Mucosa of gallbladder (tissue), 1 donor: ENCODE measurements around the gene E2F6. TPM values are rescaled to one million over a fixed set of nuclear protein-coding genes. Genes with fewer than 3 reads are reported as not detected.

Source experiments
- DNase-seq: peaks from one replicate; pipeline ENCODE4 v3.0.0-alpha.2; 2020; ENCODE audit warnings: low spot score
- total RNA-seq: library from RNA; stranded (reverse); gene quantifications from one replicate; pipeline ENCODE4 v1.2.1, GENCODE V29; 2021
- donor health status: DM: no; HTN: no; CAD: no.

The E2F6 gene
- total RNA-seq = 9.0 TPM

- DNase-seq = peak; percentile 92
These were observed at the start of gene E2F6 for GRCh38 chr2:11465485-11466306. TSS of gene E2F6 (minus strand) at chr2:11466161. CDS start at chr2:11465879, 282 bp downstream.

GRCh38 chr2:11515490-11515981 is 49.6 kb upstream of the E2F6 start:
- DNase-seq = no peak

GRCh38 chr2:11514904-11515303 is 48.9 kb upstream of the E2F6 start:
- DNase-seq = no peak

GRCh38 chr2:11514081-11514730 is 48.2 kb upstream of the E2F6 start:
- no peak for DNase-seq

GRCh38 chr2:11513319-11513718 is 47.4 kb upstream of the E2F6 start:
- no peak for DNase-seq

- no peak for DNase-seq
These were observed 46.5 kb upstream of the E2F6 start for GRCh38 chr2:11512431-11512830.

- no peak for DNase-seq
These were observed 43.8 kb upstream of the E2F6 start for GRCh38 chr2:11509657-11510360.

- DNase-seq = peak; percentile 62
These were observed 42.3 kb upstream of the E2F6 start for GRCh38 chr2:11508279-11508678.

- no peak for DNase-seq
These were observed 41.6 kb upstream of the E2F6 start for GRCh38 chr2:11507517-11507916.

- no peak for DNase-seq
These were observed 40.6 kb upstream of the E2F6 start for GRCh38 chr2:11506611-11506969.

- no peak for DNase-seq
These were observed 40.0 kb upstream of the E2F6 start for GRCh38 chr2:11505652-11506610.

GRCh38 chr2:11503354-11503927 is 37.5 kb upstream of the E2F6 start:
- DNase-seq = no peak

- DNase-seq = no peak
These were observed 36.9 kb upstream of the E2F6 start for GRCh38 chr2:11502740-11503292.

- DNase-seq = no peak
These were observed 34.8 kb upstream of the E2F6 start for GRCh38 chr2:11500702-11501303.

GRCh38 chr2:11499081-11499743 is 33.3 kb upstream of the E2F6 start:
- DNase-seq = no peak

GRCh38 chr2:11498543-11499034 is 32.6 kb upstream of the E2F6 start:
- DNase-seq = peak; percentile 67

GRCh38 chr2:11495844-11496681 is 30.1 kb upstream of the E2F6 start:
- DNase-seq = no peak

GRCh38 chr2:11494310-11494709 is 28.3 kb upstream of the E2F6 start:
- DNase-seq = no peak

GRCh38 chr2:11493282-11493681 is 27.3 kb upstream of the E2F6 start:
- DNase-seq = no peak
